IMR-90 (cell line): ENCODE measurements around the gene C1QTNF8.

Experiments
- CTCF ChIP-seq: conservative IDR thresholded peaks from 2 replicates; pipeline ENCODE4 v1.5.1; 2012; ENCODE audit warnings: mild to moderate bottlenecking, low read depth, low read length, improper control_type of control experiment
- POLR2A ChIP-seq: IDR thresholded peaks from 2 replicates; pipeline ENCODE4 v1.6.1; 2012; ENCODE audit warnings: mild to moderate bottlenecking, low read depth, low read length
- RAD21 ChIP-seq: IDR thresholded peaks from 2 replicates; pipeline ENCODE4 v1.6.1; 2012; ENCODE audit warnings: low read length, improper control_type of control experiment
- USF2 ChIP-seq: fragments of 150-350 bp; IDR thresholded peaks from 2 replicates; pipeline ENCODE4 v1.6.1; 2017; ENCODE audit warnings: mild to moderate bottlenecking, antibody characterized with exemption, low read length, low read depth

GRCh38 chr16:1048442-1049112 lies 47.5 kb downstream of the C1QTNF8 start:
- no peak for TF ChIP-seq POLR2A
- TF ChIP-seq RAD21: no peak
- no peak for TF ChIP-seq CTCF
- TF ChIP-seq USF2: no peak
